GDM1 (cell line): ENCODE results near the gene SNAI1.
"Not testable (repeated sequence)": the region's sequence is repeated elsewhere in the genome, so short reads cannot be mapped to it uniquely, and the experiment has no call there.

Source experiments
- DNase-seq: peaks from one replicate; lab custom pipeline; 2025; lab: John Stamatoyannopoulos, UW

The SNAI1 gene

DNA sequence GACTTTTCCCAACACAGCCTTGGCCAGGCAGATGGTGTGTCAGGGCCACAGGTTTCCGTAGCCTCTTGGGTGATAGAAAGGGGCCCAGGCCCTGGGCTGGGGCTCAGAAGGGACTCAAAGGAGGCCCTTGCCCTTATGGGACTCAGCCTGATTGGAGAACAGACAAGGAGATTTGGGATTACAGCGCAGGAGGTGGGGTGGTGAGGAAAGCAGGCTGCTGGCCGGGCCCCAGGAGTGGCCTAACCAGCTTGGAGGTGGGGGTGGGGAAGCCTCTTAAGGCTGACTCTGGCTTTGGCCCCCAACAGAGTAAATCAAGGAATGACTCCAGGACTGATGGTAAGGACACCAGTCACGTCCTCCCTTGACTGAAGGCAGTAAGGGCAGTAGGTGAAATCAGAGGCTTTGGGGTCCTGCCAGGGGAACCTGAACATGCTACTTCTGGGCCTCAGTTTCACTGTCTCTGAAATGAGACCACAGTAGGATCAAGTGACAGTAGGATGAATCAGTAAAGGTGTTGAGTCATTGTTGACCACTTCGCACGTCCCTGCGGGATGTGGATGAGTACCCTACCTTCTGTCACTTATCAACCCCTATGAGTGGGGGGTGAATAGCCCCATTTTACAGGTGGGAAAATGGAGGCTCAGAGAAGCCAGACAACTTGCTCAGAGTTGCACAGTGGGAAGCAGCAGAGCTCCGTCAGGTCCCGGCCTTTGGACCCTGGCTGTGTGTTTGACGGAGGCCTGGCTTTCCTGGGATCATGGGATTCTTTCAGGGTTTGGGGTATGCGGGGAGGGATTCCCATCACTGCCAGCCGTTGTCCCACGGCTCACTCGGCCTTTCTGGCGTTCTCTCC is 4.5 kb downstream of the SNAI1 start:
- DNase-seq, result no peak

DNA sequence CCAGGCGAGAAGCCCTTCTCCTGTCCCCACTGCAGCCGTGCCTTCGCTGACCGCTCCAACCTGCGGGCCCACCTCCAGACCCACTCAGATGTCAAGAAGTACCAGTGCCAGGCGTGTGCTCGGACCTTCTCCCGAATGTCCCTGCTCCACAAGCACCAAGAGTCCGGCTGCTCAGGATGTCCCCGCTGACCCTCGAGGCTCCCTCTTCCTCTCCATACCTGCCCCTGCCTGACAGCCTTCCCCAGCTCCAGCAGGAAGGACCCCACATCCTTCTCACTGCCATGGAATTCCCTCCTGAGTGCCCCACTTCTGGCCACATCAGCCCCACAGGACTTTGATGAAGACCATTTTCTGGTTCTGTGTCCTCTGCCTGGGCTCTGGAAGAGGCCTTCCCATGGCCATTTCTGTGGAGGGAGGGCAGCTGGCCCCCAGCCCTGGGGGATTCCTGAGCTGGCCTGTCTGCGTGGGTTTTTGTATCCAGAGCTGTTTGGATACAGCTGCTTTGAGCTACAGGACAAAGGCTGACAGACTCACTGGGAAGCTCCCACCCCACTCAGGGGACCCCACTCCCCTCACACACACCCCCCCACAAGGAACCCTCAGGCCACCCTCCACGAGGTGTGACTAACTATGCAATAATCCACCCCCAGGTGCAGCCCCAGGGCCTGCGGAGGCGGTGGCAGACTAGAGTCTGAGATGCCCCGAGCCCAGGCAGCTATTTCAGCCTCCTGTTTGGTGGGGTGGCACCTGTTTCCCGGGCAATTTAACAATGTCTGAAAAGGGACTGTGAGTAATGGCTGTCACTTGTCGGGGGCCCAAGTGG is 5.3 kb downstream of the SNAI1 start:
- DNase-seq, result no peak

DNA sequence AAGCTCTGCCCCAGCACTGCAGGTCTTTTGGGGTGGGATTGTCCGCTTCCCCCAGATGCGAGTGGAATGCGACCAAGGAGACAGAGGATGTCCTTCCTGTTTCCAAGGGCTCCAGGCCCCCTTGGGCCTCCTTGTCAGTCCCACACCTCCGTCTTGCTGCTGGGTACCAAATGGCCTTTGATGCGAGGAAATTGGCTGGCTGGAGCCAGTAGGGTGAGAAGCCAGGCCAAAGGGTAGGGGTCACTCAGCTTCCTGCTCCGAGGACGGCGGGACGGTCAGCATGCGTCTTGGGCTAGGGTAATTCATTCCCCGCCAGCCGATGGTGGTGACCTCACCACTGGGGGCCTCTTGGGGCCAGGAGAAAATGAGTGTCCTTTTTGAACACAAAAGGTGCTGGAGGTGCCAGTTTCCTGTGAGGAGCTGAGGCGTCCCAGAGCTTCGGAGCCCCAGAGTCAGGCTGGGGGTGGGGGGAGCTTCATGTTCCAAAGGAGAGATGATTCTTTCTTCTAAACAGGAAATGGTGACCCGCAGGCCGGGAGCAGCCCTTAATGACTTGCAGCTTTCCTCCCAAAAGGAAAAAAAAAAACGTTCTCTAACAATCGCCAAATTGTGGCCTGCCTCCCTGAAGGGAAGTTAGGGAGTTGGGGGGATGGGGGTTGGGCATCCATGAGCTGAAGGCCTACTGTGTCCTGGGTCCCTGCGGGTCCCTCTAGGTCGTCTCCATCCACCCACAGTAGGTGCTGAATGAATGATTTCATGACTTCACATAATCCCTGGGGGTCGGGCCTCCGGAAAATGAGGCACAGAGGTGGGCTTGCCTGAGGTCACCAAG is 6.7 kb downstream of the SNAI1 start:
- peak; percentile 56 for DNase-seq

DNA sequence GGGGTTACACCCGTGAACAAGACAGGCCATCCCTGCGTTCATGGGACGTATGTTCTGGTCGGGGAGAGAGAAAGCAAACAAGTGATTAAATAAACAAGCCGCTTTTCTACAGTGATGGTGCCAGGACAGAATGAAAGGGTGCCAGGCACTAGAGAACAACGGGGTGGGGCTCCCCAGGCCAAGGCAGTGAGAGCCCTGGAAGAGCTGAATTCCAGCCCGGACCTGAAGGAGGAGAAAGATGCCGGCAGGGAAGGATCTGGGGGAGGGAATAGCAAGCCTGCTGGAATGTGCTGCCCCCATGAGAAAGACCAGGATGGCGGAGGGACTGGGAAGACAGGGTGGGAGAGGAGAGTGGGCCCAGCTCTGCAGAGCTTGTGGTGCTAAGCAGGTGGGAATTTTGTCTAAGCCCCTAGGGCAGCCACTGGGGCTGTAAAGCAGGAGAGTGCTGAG is 7.5 kb downstream of the SNAI1 start:
- no peak for DNase-seq

DNA sequence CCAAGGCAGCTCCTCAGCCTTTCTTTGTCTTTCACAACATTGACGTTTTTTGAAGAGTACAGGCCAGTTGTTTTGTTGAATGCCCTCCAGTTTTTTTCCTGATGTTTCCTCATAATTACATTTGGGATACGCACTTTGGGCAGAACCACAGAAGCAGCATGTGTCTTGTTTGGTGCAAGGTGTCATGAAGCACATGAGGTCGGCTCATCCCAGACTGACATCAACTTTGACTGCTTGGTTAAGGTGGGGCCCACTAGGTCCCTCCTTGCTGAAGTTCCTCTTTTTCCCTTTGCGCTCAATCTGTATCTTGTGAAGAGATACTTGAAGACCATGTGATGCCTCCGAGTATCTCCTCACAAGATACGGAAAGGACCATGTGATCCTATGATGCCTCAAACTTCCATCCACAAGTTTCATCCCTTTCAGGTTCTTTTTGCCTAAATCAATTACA is 10.5 kb downstream of the SNAI1 start:
- DNase-seq, result peak; percentile 35

DNA sequence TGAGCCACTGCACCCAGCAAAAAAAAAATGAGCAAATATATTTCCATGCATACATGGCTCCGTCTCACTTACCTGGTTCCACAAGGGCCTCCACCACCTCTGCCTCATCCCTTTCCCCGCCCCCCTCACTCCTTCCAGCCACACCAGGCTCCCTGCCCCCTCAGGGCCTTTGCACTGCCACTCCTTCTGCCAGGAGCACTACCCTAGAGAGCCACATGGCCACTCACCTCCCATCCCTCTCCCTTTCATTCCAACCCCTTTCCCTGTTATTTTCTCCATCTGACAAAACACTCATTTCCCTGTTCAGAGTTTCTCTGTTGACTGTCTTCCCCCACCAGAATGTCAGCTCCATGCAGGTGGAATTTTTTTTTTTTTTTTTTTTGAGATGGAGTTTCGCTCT is 12.8 kb downstream of the SNAI1 start:
- no peak for DNase-seq

DNA sequence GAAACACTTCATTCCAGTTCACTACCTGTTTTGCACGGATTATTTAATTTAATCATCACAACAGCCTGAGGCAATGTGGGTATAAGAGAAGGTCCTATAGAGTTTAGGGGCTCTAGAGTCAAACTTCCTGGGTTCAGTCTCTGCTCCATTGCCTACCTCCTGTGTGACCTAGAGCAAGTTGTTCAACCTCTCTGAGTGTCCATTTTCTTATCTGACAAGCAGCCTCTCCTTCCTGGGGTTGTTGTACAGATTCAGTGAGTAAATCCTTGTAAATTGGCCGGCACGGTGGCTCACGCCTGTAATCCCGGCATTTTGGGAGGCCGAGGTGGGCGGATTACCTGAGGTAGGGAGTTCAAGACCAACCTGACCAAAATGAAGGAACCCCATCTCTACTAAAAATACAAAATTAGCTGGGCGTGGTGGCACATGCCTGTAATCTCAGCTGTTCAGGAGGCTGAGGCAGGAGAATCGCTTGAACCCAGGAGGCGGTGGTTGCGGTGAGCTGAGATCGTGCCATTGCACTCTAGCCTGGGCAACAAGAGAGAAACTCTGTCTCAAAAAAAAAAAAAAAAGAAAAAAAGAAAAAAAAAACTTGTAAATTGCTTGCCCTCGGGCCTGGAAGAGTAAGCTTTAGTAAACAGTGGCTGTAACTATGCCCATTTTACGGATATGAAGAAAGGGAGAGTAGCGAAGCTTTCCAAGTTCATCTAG is 15.9 kb downstream of the SNAI1 start:
- not testable (repeated sequence) for DNase-seq

DNA sequence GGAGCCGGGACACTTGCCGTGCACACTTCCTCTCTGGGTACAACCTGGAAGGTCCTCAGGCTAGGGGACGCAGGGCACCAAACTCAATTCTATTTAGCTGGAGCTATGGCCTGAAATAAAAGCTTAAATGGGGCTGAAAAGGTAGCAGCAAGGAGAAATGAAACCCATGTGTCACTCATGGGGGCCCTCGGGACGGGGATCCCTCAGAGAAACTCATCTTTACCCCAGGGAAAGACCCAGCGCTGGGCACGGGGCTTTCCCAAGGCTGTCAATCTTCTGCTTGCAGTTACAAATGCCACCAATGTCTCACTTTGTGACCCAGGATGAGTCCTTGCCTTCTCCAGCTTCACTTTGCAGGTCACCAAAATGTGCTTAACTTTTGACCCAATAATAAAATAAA is 16.5 kb downstream of the SNAI1 start:
- no peak for DNase-seq

DNA sequence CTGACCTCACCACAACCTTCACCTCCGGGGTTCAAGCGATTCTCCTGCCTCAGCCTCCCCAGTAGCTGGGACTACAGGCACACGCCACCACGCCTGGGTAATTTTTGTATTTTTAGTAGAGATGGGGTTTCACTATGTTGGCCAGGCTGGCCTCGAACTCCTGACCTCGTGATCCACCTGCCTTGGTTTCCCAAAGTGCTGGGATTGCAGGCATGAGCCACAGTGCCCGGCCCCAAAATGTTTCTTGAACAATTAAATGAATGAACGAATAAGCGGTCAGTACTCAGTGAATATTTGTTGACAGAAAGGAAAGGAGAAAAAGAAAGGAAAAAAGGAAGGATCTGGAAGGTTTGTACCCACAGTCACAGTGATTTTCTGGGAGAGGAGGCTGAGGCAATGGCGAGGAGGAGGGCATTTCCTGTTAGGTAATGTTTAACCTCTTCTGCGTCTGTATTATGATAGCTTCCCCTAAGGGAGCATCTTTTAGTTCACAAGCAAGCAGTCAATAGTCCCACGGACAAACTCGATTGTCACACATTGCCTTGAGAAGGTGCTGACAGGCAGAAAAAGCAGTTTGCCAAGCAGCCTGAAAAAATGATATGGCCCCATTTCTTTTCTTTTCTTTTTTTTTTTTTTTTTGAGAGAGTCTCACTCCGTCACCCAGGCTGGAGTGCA is 17.9 kb downstream of the SNAI1 start:
- not testable (repeated sequence) for DNase-seq

DNA sequence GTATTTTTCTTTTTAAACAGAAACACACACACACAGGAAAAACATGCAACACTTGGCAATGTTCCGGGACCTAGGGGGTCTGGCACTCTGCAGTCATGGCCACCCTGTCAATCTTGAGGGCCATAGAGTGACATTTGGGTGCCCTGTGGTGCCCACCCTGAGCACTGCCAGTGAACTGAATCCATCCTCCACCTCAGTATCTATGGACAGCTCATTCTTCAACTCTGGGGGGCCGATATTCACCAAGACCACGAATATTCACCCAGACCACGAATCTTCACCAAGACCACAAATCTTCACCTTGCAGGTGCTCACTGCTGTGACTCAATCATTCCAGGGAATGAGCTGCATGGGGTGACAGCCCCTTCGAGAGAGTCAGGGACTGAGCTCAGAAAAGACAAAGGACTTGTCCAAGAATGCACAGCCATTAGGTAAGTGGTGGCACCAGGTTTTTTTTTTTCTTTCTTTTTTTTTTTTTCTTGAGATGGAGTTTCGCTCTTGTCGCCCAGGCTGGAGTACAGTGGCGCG is 19.1 kb downstream of the SNAI1 start:
- no peak for DNase-seq

DNA sequence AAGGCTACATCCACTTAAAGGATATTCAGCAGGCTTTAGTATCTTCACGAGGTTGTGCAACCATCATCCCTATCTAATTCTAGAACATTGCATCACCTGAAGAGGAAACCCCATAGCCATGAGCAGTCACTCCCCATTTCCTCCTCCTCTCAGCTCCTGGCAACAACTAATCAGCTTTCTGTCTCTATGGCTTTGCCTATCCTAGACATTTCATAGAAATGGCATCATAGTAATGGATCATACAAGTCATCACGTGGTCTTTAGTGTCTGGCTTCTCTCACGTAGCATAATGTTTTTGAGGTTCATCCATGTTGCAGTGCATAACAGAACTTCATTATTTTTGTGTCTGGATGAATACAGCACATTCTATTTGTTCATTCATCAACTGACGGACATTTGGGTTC is 20.5 kb downstream of the SNAI1 start:
- DNase-seq, result peak; percentile 54

DNA sequence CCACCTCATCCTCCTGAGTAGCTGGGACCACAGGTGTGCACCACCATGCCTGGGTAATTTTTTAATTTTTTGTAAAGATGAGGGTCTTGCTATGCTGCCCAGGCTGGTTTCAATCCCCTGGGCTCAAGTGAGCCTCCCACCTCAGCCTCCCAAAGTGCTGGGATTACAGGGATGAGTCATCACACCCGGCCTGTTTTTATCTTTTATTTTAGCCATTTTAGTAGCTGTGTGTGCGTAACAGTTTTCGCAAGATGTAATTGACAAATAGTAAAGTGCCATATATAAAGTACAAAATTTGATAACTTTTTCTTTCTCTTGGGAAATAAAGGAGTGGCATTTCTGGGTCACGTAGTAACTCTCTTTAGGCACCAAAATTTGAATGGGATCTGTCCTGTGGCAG is 21.4 kb downstream of the SNAI1 start:
- DNase-seq, result no peak

DNA sequence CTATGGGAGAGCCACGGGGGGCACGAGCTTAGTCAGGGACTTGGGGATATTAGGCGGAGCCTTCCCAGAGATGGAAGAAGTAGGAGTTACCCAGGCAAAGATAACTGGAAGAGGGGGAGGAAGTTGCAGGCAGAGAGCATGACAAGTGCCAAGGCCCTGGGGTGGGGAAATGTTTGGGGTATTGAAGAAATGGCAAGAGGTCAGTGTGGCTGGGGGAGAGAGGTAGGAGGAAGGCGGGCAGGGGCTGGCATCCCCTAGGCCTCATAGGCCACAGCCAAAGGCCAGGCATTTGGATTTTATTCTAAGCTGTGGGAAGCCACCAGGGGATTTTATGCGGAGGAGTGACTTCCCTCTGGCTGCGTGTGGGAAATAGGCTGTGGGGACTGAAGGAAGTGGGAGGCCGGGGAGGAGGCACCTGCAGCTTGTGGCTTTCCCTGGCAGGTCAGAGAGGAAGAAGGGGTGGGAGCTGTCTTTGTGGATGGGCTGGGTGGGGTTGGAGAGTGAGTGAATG is 22.7 kb downstream of the SNAI1 start:
- peak; percentile 92 for DNase-seq

DNA sequence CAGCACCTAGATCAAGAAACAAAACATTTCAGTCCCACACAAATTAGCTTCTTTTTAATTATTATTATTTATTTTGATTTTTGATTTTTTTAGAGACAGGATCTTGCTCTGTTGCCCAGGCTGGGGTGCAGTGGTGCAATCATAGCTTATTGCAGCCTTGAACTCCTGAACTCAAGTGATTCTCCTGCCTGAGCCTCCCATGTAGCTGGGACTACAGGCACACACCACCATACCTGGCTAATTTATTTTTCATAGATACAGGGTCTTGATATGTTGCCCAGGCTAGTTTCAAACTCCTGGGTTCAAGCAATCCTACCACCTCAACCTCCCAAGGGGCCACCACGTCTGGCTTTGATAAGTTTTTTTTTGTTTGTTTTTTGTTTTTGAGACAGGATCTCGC is 24.6 kb downstream of the SNAI1 start:
- no peak for DNase-seq

DNA sequence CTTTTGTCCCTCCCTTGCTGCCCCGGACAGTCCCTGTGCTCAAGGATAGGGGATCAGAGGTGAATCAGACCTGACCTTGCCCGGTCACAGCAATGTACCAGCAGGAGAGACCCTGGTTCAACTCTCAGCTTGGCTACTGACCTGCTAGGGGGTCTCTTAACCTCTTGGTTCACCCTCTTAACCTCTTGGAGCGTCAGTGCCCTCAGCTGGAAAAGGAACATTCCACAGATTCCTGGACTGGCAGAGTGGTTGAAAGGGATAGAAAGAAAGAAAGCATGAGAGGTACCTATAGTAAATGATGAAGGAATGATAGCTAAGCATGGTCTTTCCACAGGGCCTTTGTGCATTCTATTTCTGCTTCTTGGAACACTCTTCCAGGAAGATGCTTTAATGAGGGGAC is 25.2 kb downstream of the SNAI1 start:
- no peak for DNase-seq

DNA sequence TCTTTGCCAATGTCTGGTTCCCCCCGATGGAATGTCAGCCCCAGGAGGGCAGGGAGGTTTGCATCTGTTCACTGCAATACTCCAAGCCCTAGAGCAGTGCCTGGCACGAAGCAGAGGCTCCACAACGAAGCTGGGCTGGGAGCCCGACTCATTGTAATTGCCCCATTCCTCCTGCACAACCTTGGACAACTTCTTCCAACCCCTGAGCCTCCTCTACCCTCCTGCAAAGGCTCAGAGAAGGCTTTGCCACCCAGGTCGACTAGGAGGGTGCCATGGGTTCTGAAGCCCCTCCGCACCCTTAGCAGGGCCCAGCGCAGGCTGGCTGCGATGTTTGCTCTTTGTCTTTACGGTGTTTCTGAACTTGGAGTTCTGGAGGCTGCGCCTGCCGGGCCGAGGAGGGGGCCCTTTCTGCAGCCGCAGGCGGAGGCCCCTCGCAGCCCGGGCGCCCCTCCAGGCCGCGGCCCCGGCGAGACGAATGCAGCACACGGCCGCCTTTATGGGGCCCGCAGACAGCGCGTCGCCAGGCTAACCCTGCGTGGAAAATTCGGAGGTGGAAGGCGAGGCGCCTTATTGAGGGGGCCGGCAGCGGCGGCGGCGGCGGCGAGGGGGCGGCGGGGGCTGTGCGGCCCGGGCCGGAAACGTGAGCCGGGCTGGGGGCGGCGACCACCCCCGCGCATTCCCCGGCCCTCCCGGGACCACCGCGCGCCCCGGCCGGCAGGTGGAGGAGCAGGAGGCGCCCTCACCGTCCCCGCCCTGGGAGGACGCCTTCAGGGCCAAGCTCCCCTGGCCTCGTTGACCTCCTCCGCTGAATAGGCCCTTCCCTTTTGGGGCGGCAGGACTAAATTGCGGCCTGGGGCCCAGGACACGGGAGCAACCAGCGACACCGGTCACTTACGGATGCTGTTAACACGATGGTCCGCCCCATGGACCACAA is 27.0 kb downstream of the SNAI1 start:
- no peak for DNase-seq

DNA sequence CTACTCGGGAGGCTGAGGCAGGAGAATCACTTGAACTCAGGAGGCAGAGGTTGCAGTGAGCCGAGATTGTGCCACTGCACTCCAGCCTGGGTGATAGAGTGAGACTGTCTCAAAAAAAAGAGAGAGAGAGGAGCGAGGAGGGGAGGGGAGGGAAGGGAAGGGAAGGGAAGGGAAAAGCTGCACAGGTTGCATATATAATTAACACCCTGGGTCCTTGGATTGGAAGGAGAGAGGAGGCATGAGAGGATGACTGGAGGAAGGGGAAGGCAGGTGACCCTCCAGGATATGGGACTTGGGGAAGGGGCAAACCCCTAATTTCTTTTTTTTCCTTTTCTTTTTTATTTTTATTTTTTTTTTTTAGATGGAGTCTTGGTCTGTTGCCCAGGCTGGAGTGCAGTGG is 28.8 kb downstream of the SNAI1 start:
- not testable (repeated sequence) for DNase-seq

DNA sequence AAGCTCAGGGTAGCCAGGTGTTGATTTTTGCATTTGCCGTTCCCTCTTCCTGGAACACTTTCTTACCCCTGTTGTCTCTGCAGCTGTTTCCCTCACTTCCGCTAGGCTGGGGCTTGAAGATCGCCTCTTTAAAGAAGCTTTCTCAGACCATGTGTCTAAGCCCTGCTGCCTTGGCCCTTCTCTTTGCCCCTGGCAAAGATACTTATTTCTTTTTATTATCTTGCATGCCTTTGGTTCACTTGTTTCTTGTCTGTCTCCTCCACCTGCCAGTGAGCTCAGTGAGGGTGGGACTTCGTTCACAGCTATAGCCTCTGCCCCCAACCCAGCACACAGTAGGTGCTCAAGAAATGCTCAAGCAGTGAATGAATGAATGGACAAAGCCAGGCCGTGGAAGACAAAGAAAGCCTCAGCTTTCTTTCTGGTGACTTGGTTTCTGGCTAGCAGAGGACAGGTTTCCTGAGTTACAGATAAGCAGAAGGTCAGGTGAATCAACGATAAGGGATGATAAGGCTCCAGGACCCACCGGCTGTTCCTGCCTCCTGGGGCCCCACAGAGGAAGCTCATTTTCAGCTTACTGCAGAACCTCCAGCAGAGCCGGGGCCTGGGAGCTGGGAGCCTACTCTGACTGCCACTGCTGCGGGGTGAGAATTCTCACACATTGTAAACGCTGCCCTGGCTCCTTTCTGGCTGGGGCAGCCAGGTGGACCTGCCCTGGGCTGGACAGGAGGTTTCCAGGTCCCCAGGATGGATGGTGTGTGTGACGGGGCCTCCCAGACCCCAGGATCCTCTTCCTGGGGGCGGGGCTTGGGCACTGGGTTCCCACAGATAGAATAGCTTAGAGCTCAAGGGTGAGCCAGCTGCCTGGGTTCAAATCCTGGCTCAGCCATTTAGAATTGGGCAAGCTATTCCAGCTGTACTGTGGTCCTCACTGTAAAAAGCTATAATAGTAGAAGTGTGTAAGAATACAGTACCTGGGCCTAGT is 29.8 kb downstream of the SNAI1 start:
- peak; percentile 36 for DNase-seq
